Lower leg skin (tissue), 3 donors: ENCODE results near the gene PCDH15.

Experiments
- CTCF ChIP-seq, 3 donors: fragments of 450-650 bp; IDR thresholded peaks; one replicate each; pipeline ENCODE4 v1.5.1; 2016; ENCODE audit warnings: antibody characterized with exemption in 3 of 3, mild to moderate bottlenecking in 3 of 3, moderate library complexity in 2 of 3
- POLR2A ChIP-seq, 2 donors: fragments of 450-650 bp; IDR thresholded peaks; one replicate each; pipeline ENCODE4 v1.6.1; 2016 to 2017; ENCODE audit warnings: antibody characterized with exemption in 2 of 2, mild to moderate bottlenecking in 1 of 2, moderate library complexity in 1 of 2

DNA sequence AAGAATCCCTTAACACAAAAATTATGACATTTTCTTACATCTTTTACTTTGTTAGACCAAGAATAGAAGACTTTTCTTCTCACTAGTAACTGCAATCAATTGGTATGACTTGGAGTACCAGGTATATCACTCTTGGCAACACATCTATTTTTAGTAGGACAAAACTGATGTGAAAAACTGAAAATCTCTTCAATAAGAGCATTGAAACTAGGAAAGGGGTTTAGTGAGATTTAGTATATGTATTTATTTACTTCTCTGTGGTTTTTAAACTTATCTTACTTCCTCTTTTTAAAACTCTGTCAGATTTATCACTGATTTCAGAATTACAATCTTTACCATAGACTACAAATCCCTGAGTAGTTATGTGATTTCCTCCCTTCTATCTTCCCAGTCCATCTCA lies 366.2 kb downstream of the PCDH15 start:
- no peak for TF ChIP-seq CTCF (IDR thresholded peaks at IDR 0.05)
- TF ChIP-seq POLR2A (IDR thresholded peaks at IDR 0.05): no peak
